ENCODE data around the gene MED27.

DNA sequence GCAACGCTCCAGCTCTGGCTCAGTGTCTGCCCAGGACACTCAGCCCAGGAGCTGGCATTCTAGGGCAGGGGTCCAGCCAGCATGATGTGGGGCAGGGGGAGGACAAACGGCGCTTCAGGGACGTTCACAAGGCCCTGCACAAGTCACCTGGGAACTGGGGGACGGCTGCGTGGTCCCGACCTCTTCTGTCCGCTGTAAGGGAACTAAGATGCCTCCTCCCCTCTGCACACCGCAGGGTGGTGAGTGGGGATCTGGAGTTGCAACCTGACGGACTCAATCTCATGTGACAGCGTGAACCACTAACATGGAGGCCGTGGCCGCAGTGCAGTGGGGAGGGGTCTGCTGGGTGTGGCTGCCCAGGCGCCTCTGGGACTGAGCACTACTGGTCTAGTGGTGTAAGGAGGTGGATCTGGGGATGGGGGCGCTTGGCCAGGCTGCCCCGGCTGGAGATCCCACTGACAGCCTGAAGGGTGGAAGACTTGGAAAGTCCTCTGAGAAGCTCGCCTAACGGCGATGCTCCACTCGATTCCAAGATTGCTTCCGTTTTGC, 251.8 kb downstream of the MED27 start:
- no peak for TF ChIP-seq ZNF354B (CRISPR knock-in tag; IDR thresholded peaks at IDR 0.05)
- no peak for TF ChIP-seq RFX5 (IDR thresholded peaks at IDR 0.05; ENCODE audit: low read depth, low read length)

All from K562 (cell line).